Stomach (tissue), 4 donors: ENCODE measurements around the gene OR9A2.

Experiments used
- POLR2A ChIP-seq, 4 donors: fragments of 450-650 bp; IDR thresholded peaks; one replicate each; pipeline ENCODE4 v1.6.1; 2016; ENCODE audit warnings: antibody characterized with exemption in 4 of 4, control low read depth in 2 of 4, mild to moderate bottlenecking in 1 of 4, moderate library complexity in 1 of 4
- POLR2AphosphoS5 ChIP-seq, 3 donors: sonication (generic); formaldehyde crosslinking; IDR thresholded peaks; one replicate each; pipeline ENCODE4 v1.6.1; 2016; ENCODE audit warnings: antibody characterized with exemption in 3 of 3
- TF ChIP-seq, protein P1 (sequence below), 7 experiments: fragments of 450-650 bp in 4 of 7; fragments of 200-600 bp in 3 of 7; sonication (generic) in 3 of 7; IDR thresholded peaks; one replicate each; pipeline ENCODE4 v1.5.1; 2016 to 2019; ENCODE audit warnings: antibody characterized with exemption in 7 of 7, control low read depth in 2 of 7, mild to moderate bottlenecking in 1 of 7

DNA sequence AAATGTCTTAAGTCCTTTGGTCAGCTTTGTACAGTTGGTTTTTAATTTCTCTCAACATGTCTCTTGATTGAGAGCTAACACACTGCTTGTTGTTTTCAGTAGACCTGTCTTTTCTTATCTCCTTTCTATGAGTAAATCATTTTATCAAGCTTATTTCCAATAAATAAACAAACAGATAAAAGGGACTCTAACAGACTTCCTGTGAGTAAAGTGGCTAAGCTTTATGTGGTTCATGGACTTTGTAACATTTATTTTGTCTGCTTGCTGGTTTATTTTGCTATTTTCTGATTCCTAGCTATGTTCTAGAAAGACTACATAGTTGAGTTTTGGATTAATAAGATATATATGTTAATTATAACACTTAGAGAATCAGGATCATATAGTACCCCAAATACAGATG, 27.1 kb downstream of the OR9A2 start:
- TF ChIP-seq, protein P1, sequence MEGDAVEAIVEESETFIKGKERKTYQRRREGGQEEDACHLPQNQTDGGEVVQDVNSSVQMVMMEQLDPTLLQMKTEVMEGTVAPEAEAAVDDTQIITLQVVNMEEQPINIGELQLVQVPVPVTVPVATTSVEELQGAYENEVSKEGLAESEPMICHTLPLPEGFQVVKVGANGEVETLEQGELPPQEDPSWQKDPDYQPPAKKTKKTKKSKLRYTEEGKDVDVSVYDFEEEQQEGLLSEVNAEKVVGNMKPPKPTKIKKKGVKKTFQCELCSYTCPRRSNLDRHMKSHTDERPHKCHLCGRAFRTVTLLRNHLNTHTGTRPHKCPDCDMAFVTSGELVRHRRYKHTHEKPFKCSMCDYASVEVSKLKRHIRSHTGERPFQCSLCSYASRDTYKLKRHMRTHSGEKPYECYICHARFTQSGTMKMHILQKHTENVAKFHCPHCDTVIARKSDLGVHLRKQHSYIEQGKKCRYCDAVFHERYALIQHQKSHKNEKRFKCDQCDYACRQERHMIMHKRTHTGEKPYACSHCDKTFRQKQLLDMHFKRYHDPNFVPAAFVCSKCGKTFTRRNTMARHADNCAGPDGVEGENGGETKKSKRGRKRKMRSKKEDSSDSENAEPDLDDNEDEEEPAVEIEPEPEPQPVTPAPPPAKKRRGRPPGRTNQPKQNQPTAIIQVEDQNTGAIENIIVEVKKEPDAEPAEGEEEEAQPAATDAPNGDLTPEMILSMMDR (IDR thresholded peaks at IDR 0.05) = no peak
- TF ChIP-seq POLR2A (IDR thresholded peaks at IDR 0.05) = no peak
- no peak for TF ChIP-seq POLR2AphosphoS5 (IDR thresholded peaks at IDR 0.05)
